ENCODE data around the gene KIAA0232.

- no peak for TF ChIP-seq NFIC (IDR thresholded peaks at IDR 0.05)
- TF ChIP-seq CEBPB (IDR thresholded peaks at IDR 0.05) = no peak
- TF ChIP-seq YY1 (IDR thresholded peaks at IDR 0.05; ENCODE audit: low read depth) = no peak
- TF ChIP-seq TAF1 (IDR thresholded peaks at IDR 0.05; ENCODE audit: low read depth) = no peak
- no peak for TF ChIP-seq MAX (IDR thresholded peaks at IDR 0.05)
- TF ChIP-seq EP300 (IDR thresholded peaks at IDR 0.05; ENCODE audit: borderline replicate concordance) = no peak
- no peak for TF ChIP-seq FOXM1 (IDR thresholded peaks at IDR 0.05; ENCODE audit: borderline replicate concordance, low read depth)
- TF ChIP-seq RAD21 (IDR thresholded peaks at IDR 0.05; ENCODE audit: low read depth) = no peak
- no peak for TF ChIP-seq CREB1 (IDR thresholded peaks at IDR 0.05; ENCODE audit: low read depth)
- no peak for TF ChIP-seq TCF12 (IDR thresholded peaks at IDR 0.05; ENCODE audit: low read depth)
- TF ChIP-seq REST (IDR thresholded peaks at IDR 0.05; ENCODE audit: low read depth) = no peak
- no peak for TF ChIP-seq ZBTB7A (IDR thresholded peaks at IDR 0.05; ENCODE audit: low read depth)
These were observed 119.3 kb downstream of the KIAA0232 start for GRCh38 chr4:6901669-6902317.
